ENCODE data around the gene KIR3DL2. TPM values are rescaled to one million over a fixed set of nuclear protein-coding genes. Genes with fewer than 3 reads are reported as not detected.
"Not testable (repeated sequence)": the region's sequence is repeated elsewhere in the genome, so short reads cannot be mapped to it uniquely, and the experiment has no call there.

Gene KIR3DL2
- not detected for total RNA-seq

- H3K4me1 ChIP-seq; H3K9me3 ChIP-seq; DNase-seq (ENCODE audit: low spot score); H3K36me3 ChIP-seq; H3K27ac ChIP-seq; H3K4me3 ChIP-seq; H3K27me3 ChIP-seq: not testable (repeated sequence)
Observed at GRCh38 chr19:54850061-54850640, at the start of gene KIR3DL2. TSS of gene KIR3DL2 (plus strand) at chr19:54850443. CDS start at chr19:54850476, 33 bp downstream.

DNA sequence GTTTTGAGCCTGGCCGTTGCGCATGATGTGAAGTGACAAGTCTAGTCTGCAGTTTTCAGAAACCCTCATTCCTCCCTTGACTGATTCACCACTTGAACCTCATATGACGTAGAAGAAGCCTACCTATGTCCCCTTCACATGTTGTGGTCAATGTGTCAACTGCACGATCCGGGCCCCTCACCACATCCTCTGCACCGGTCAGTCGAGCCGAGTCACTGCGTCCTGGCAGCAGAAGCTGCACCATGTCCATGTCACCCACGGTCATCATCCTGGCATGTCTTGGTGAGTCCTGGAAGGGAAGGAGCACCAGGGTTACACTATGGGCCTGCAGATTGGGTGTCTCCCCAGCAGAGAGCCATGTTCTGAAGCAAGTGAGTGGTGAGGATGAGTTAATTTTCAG, 46.8 kb upstream of the KIR3DL2 start, which contains the start of gene KIR2DL4:
Gene KIR2DL4 (plus strand): TSS at position 201 of the 400 bp plus-strand sequence. CDS start 42 bp downstream, at position 243.
- TF ChIP-seq, protein P1, sequence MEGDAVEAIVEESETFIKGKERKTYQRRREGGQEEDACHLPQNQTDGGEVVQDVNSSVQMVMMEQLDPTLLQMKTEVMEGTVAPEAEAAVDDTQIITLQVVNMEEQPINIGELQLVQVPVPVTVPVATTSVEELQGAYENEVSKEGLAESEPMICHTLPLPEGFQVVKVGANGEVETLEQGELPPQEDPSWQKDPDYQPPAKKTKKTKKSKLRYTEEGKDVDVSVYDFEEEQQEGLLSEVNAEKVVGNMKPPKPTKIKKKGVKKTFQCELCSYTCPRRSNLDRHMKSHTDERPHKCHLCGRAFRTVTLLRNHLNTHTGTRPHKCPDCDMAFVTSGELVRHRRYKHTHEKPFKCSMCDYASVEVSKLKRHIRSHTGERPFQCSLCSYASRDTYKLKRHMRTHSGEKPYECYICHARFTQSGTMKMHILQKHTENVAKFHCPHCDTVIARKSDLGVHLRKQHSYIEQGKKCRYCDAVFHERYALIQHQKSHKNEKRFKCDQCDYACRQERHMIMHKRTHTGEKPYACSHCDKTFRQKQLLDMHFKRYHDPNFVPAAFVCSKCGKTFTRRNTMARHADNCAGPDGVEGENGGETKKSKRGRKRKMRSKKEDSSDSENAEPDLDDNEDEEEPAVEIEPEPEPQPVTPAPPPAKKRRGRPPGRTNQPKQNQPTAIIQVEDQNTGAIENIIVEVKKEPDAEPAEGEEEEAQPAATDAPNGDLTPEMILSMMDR (IDR thresholded peaks at IDR 0.05) = no peak
- no peaks in the 10 kb centered on the region for H3K27me3 ChIP-seq
- no peaks in the 10 kb centered on the region for H3K9me3 ChIP-seq
- H3K4me3 ChIP-seq = no peak within 1 kb of the TSS
- H3K4me1 ChIP-seq = no peaks in the 10 kb centered on the region
- H3K27ac ChIP-seq = no peak within 1 kb of the TSS
- no peaks in the 10 kb centered on the region for H3K36me3 ChIP-seq
- no peak for DNase-seq (ENCODE audit: low spot score)

DNA sequence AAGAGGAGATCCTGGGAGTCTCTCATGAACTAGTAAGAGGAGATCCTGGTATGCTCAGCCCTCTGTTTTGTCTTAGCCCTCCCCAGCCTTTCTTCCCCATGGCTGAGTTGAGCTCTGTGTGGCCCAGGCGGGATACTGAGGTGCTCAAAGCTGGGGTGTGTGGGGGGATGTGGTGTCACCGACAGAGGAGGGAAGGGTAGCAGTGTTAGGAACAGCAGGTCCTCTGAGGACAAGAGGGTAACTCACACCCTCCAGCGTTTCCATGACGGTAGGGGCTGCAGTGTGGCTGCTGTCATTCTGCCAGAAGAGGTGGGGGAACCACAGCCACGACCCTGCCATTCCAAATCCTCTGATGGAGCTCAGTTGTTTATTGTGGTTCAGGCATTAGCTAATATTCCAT, 46.1 kb upstream of the KIR3DL2 start:
- Histone ChIP-seq H3K4me3 (no peak overlapping the region), H3K9me3 (no peaks in the 10 kb centered on the region), H3K4me1 (no peaks in the 10 kb centered on the region), H3K36me3 (no peaks in the 10 kb centered on the region), H3K27ac (no peak overlapping the region), H3K27me3 (no peaks in the 10 kb centered on the region)
- TF ChIP-seq, protein P1 (IDR thresholded peaks at IDR 0.05) = no peak
- no peak for DNase-seq (ENCODE audit: low spot score)

- TF ChIP-seq, protein P1 (IDR thresholded peaks at IDR 0.05) = no peak
- Histone ChIP-seq H3K4me3 (no peak overlapping the region), H3K27me3 (no peaks in the 10 kb centered on the region), H3K4me1 (no peaks in the 10 kb centered on the region), H3K27ac (no peak overlapping the region), H3K9me3 (no peaks in the 10 kb centered on the region), H3K36me3 (no peaks in the 10 kb centered on the region)
- no peak for DNase-seq (ENCODE audit: low spot score)
Observed at GRCh38 chr19:54804571-54804970, 45.7 kb upstream of the KIR3DL2 start.

GRCh38 chr19:54805665-54806515, 44.4 kb upstream of the KIR3DL2 start:
- Histone ChIP-seq H3K4me1 (no peaks in the 10 kb centered on the region), H3K9me3 (no peaks in the 10 kb centered on the region), H3K36me3 (no peaks in the 10 kb centered on the region), H3K4me3 (no peak overlapping the region), H3K27ac (no peak overlapping the region), H3K27me3 (no peaks in the 10 kb centered on the region)
- no peak for DNase-seq (ENCODE audit: low spot score)
- TF ChIP-seq, protein P1 (IDR thresholded peaks at IDR 0.05) = no peak

DNA sequence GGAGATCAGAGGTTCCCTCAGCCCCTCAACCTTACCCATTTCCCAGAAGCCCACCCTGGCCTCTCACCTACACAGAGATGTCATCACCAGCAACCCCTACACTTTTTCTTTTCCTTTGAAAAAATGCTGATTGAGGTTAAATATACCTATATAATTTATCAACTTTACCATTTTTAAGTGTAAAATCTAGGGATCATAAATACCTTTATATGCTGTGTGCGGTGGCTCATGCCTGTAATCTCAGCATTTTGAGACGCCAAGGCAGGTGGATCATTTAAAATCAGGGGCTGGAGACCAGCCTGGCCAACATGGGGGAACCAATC, 43.8 kb upstream of the KIR3DL2 start:
- Histone ChIP-seq H3K36me3 (no peaks in the 10 kb centered on the region), H3K4me1 (no peaks in the 10 kb centered on the region), H3K9me3 (no peaks in the 10 kb centered on the region), H3K27me3 (no peaks in the 10 kb centered on the region), H3K27ac (no peak overlapping the region), H3K4me3 (no peak overlapping the region)
- DNase-seq (ENCODE audit: low spot score) = no peak
- TF ChIP-seq, protein P1 (IDR thresholded peaks at IDR 0.05) = no peak

GRCh38 chr19:54814571-54814970, 35.7 kb upstream of the KIR3DL2 start:
- H3K27ac ChIP-seq, H3K9me3 ChIP-seq: not testable (repeated sequence)

DNA sequence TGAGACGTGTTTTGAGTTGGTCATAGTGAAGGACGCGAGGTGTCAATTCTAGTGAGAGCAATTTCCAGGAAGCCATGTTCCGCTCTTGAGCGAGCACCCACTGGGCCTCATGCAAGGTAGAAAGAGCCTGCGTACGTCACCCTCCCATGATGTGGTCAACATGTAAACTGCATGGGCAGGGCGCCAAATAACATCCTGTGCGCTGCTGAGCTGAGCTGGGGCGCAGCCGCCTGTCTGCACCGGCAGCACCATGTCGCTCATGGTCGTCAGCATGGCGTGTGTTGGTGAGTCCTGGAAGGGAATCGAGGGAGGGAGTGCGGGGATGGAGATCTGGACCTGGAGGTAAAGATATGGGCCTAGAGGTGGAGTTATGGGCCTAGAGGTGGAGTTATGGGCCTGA, 34.0 kb upstream of the KIR3DL2 start, which contains the start of gene KIR3DL1:
Gene KIR3DL1 (plus strand): TSS at position 218 of the 400 bp plus-strand sequence.
- not testable (repeated sequence) for H3K27me3 ChIP-seq; H3K27ac ChIP-seq; H3K36me3 ChIP-seq; H3K9me3 ChIP-seq; DNase-seq (ENCODE audit: low spot score); H3K4me1 ChIP-seq; H3K4me3 ChIP-seq

More at GRCh38 chr19:54814571-54814970, 35.7 kb upstream of the KIR3DL2 start:
- H3K27me3 ChIP-seq; H3K36me3 ChIP-seq; H3K4me3 ChIP-seq; DNase-seq (ENCODE audit: low spot score); H3K4me1 ChIP-seq: not testable (repeated sequence)

Measured in right atrium auricular region (tissue), 2 donors.